CD14-positive monocyte (primary cell): ENCODE measurements around the gene GAA. TPM values are rescaled to one million over a fixed set of nuclear protein-coding genes. Genes with fewer than 3 reads are reported as not detected.
A peak's percentile ranks its signal among the peaks of the same experiment; 100 is the strongest.

Source experiments
- DNase-seq, 3 donors: peaks; one replicate each; pipeline ENCODE4 v3.0.0-alpha.2; 2011 to 2022
- H2AFZ ChIP-seq: 2 replicates; pipeline ENCODE4 v1.6.0; 2012; ENCODE audit warnings: mild to moderate bottlenecking, low read depth, low read length, inconsistent platforms; ENCODE audit not compliant: insufficient read depth, poor library complexity, severe bottlenecking
- H3K27ac ChIP-seq, 2 donors: 1 replicate in 1 of 2; 2 replicates in 1 of 2; pipeline ENCODE4 v1.5.1; 2012 to 2013; ENCODE audit warnings: low read length in 2 of 2, control low read depth in 1 of 2, inconsistent platforms in 1 of 2, low read depth in 1 of 2, mild to moderate bottlenecking in 1 of 2
- H3K27me3 ChIP-seq, 2 donors: one replicate each; pipeline versions ENCODE4 v1.6.0 to v1.6.1; 2011 to 2013; ENCODE audit warnings: low read length in 2 of 2; ENCODE audit not compliant: control insufficient read depth in 2 of 2, insufficient read depth in 2 of 2
- H3K36me3 ChIP-seq, 2 donors: replicated peaks in 1 of 2; 1 replicate in 1 of 2; 2 replicates in 1 of 2; pipeline versions ENCODE4 v1.5.1 to v1.6.1; 2012 to 2013; ENCODE audit warnings: low read length in 2 of 2, control low read depth in 1 of 2, inconsistent platforms in 1 of 2, mild to moderate bottlenecking in 1 of 2; ENCODE audit not compliant: insufficient read depth in 2 of 2, control insufficient read depth in 1 of 2
- H3K4me1 ChIP-seq, 2 donors: 1 replicate in 1 of 2; 2 replicates in 1 of 2; pipeline versions ENCODE4 v1.5.1 to v1.6.1; 2012 to 2013; ENCODE audit warnings: low read length in 2 of 2, control low read depth in 1 of 2, inconsistent platforms in 1 of 2, mild to moderate bottlenecking in 1 of 2, moderate library complexity in 1 of 2; ENCODE audit not compliant: insufficient read depth in 2 of 2, control insufficient read depth in 1 of 2
- H3K4me2 ChIP-seq: replicated peaks from 2 replicates; pipeline ENCODE3; 2012; ENCODE audit warnings: low read length, moderate library complexity, mild to moderate bottlenecking; ENCODE audit not compliant: poor library complexity, severe bottlenecking; ENCODE audit errors: extremely low read depth
- H3K4me3 ChIP-seq, 3 experiments: fragments of 200-600 bp in 1 of 3; sonication (generic) in 1 of 3; replicated peaks in 1 of 3; 1 replicate in 2 of 3; 2 replicates in 1 of 3; pipeline ENCODE4 v1.5.1; 2011 to 2013; ENCODE audit warnings: low read length in 3 of 3, mild to moderate bottlenecking in 3 of 3, control low read depth in 2 of 3, low read depth in 2 of 3, inconsistent platforms in 1 of 3, moderate library complexity in 1 of 3
- H3K79me2 ChIP-seq: 2 replicates; pipeline ENCODE4 v1.6.0; 2012; ENCODE audit warnings: mild to moderate bottlenecking, control low read depth, inconsistent platforms, low read length, moderate library complexity; ENCODE audit not compliant: insufficient read depth
- H3K9ac ChIP-seq: 2 replicates; pipeline ENCODE4 v1.6.0; 2017; ENCODE audit warnings: low read length, mild to moderate bottlenecking; ENCODE audit not compliant: insufficient read depth, poor library complexity, severe bottlenecking
- H3K9me3 ChIP-seq, 2 donors: replicated peaks in 1 of 2; 1 replicate in 1 of 2; 2 replicates in 1 of 2; pipeline versions ENCODE4 v1.5.1 to v1.6.1; 2012 to 2013; ENCODE audit warnings: low read length in 2 of 2, control low read depth in 1 of 2; ENCODE audit not compliant: control insufficient read depth in 1 of 2, insufficient read depth in 1 of 2
- H4K20me1 ChIP-seq: 2 replicates; pipeline ENCODE4 v1.6.0; 2012; ENCODE audit warnings: mild to moderate bottlenecking, low read length, control low read depth, moderate library complexity; ENCODE audit not compliant: insufficient read depth
- H3K27ac Mint-ChIP-seq, 7 donors: one replicate each; pipeline ENCODE4 v1.8.0; 2020; ENCODE audit warnings: mild to moderate bottlenecking in 7 of 7, mixed read lengths in 7 of 7, moderate library complexity in 6 of 7, inconsistent platforms in 2 of 7
- H3K27me3 Mint-ChIP-seq, 3 donors: one replicate each; pipeline ENCODE4 v1.8.0; 2021 to 2022; ENCODE audit warnings: low read depth in 3 of 3, mild to moderate bottlenecking in 3 of 3, mixed read lengths in 3 of 3, moderate library complexity in 3 of 3, inconsistent platforms in 1 of 3
- H3K36me3 Mint-ChIP-seq, 2 donors: one replicate each; pipeline ENCODE4 v1.8.0; 2020; ENCODE audit warnings: mixed read lengths in 2 of 2, inconsistent platforms in 1 of 2, mild to moderate bottlenecking in 1 of 2
- H3K4me1 Mint-ChIP-seq: one replicate; pipeline ENCODE4 v1.8.0; 2020; ENCODE audit warnings: mild to moderate bottlenecking, mixed read lengths
- H3K4me3 Mint-ChIP-seq, 2 donors: one replicate each; pipeline ENCODE4 v1.8.0; 2020; ENCODE audit warnings: mild to moderate bottlenecking in 2 of 2, mixed read lengths in 2 of 2, moderate library complexity in 1 of 2
- H3K9me3 Mint-ChIP-seq, 7 donors: one replicate each; pipeline ENCODE4 v1.8.0; 2020 to 2022; ENCODE audit warnings: mixed read lengths in 7 of 7, mild to moderate bottlenecking in 6 of 7, moderate library complexity in 6 of 7, inconsistent platforms in 2 of 7
- CTCF ChIP-seq: fragments of 200-600 bp; IDR thresholded peaks from one replicate; pipeline ENCODE4 v1.8.0; 2022; ENCODE audit warnings: antibody characterized with exemption, mild to moderate bottlenecking
- WGBS: methylation state at CpG from one replicate; pipeline ENCODE4 v1.1.5; 2013; ENCODE audit warnings: missing lambda C conversion rate; ENCODE audit not compliant: insufficient coverage; 5-methylcytosine and 5-hydroxymethylcytosine counted together
- intact Hi-C, 2 donors: fragments of 100-400 bp; cut with micrococcal nuclease; formaldehyde crosslinking; loops; one replicate each; pipeline versions ENCODE4 v1.15.0 to v1.15.1; 2023
- polyA plus RNA-seq, 3 donors: library from polyadenylated mRNA; depleted of rRNA in 1 of 3; unstranded in 2 of 3; stranded (reverse) in 1 of 3; fragments of 300-500 nt in 2 of 3; fragments of >200 nt in 1 of 3; fragmentation: Illumina TruSeq in 2 of 3; gene quantifications; 1 replicate in 2 of 3; 2 replicates in 1 of 3; pipeline ENCODE4 v1.2.3, GENCODE V29; 2012 to 2021

Gene GAA
- polyA plus RNA-seq, 3 donors: 116 to 140 (median 120) TPM

- Histone ChIP-seq H3K4me3 (peak overlapping the region; percentile 70 to 93 (median 88)), H4K20me1 (peaks cover 60% of the 10 kb centered on the region), H3K79me2 (peaks cover 70% of the 10 kb centered on the region), H3K27me3 (no peaks in the 10 kb centered on the region), H3K9me3 (no peaks in the 10 kb centered on the region), H3K4me1 (peaks cover 28 to 35% of the 10 kb centered on the region in 2 donors), H3K27ac (peak overlapping the region in 1 of 2 donors; percentile 89), H3K9ac (peak overlapping the region; percentile 90), H3K4me2 (peak overlapping the region; percentile 99), H2AFZ (no peak overlapping the region), H3K36me3 (peaks cover 37 to 44% of the 10 kb centered on the region in 2 donors)
- H3K27ac Mint-ChIP-seq: peak overlapping the region; percentile 68 to 90 (median 77)
- intact Hi-C loops: loop anchor here (2.0 to 10.0 kb wide), 3 partner anchors 45 to 117 kb away; partner anchors contain the start of genes GAA (in 2 of the 2), RNF213 (in 2 of the 2), CCDC40 (in 1 of the 2) and TBC1D16 (in 1 of the 2)
- H3K9me3 Mint-ChIP-seq: peaks cover 0 to 2% (median 0%) of the 10 kb centered on the region in 7 donors
- TF ChIP-seq CTCF: no peak
- no peak for DNase-seq
- H3K36me3 Mint-ChIP-seq: peaks cover 32 to 41% of the 10 kb centered on the region in 2 donors
- whole genome bisulfite sequencing: 58% methylated on average over 6 of the region's 10 CpGs
- peaks cover 33% of the 10 kb centered on the region for H3K4me1 Mint-ChIP-seq
- peaks cover 0 to 2% (median 0%) of the 10 kb centered on the region in 3 donors for H3K27me3 Mint-ChIP-seq
- peak overlapping the region; percentile 81 to 95 for H3K4me3 Mint-ChIP-seq
Measured at GRCh38 chr17:80145076-80146075, 44.0 kb downstream of the GAA start.
